HG03095 (cell line): ENCODE results near the gene PYGO2.
"Not testable (repeated sequence)": the region's sequence is repeated elsewhere in the genome, so short reads cannot be mapped to it uniquely, and the experiment has no call there.

ENCODE experiments used
- ATAC-seq: cut with Tn5 transposase; IDR thresholded peaks from one replicate; pipeline ENCODE4 v1.9.1; 2021; ENCODE audit warnings: moderate library complexity; ENCODE audit not compliant: unreplicated experiment

The PYGO2 gene

DNA sequence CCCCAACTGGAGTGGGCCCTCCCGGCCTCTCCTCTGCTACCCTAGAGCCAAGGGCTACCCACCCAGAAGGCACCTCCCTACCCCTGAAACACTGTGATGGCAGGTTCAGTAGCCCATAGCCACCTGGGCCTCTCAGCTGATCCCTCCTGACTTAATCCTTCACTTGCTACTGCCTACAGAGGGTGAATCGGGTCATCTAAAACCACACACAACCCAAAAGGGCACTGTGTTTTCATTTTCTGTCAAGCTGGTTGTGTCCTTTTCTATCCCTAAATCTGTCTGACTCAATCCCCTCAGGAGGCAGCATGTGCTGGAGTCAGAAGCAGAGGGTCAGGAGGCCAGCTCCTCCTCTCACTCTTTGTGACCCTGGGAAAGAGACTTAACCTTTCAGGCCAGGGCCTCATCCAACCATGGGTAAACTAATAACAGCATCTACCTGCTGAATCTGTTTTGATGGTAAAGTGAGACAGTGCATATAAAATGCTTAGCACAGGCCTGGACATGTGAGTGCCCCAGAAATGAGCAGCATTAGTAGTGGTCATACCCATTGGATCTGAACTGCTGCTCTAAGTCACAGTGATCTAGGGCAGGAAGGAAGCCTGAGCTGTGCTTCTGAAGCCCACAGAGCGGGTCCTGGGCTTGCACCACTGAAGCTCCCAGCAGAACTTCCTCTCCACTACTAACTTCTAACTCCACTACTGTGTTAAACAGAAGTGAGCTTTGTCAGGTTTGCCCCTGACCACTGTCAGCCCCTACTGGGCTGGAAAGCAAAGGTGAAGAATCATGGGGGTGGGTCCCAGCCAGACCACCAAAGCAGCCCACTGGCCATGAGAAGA lies 36.0 kb downstream of the PYGO2 start:
- no peak for ATAC-seq

GRCh38 chr1:154923695-154924094 lies 37.9 kb downstream of the PYGO2 start:
- ATAC-seq = no peak

GRCh38 chr1:154913273-154913672 lies 48.3 kb downstream of the PYGO2 start:
- no peak for ATAC-seq

- ATAC-seq = no peak
Measured at GRCh38 chr1:154912755-154913154, 48.8 kb downstream of the PYGO2 start.

GRCh38 chr1:154911691-154912550 lies 49.7 kb downstream of the PYGO2 start:
- ATAC-seq = no peak

DNA sequence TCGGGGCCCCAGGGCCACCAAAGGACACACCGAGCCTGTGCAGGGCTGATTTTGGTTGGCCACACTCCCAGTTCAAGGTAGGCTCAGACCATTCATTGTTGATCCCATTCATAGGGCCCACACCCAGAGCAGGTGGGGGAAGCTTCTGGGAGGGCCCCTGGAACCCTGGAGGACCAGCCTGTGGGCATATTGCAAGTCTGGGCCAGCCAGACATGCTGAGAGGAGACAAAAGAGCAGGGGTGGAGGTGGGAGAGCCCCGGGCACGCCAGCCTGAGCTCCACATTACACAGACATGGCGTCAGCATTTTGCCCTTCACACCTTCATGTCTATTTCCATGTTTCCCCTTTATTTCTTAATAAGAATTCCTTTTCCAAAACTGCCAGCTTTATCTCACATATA lies 50.7 kb downstream of the PYGO2 start:
- no peak for ATAC-seq

GRCh38 chr1:154908937-154909336 lies 52.6 kb downstream of the PYGO2 start:
- no peak for ATAC-seq

DNA sequence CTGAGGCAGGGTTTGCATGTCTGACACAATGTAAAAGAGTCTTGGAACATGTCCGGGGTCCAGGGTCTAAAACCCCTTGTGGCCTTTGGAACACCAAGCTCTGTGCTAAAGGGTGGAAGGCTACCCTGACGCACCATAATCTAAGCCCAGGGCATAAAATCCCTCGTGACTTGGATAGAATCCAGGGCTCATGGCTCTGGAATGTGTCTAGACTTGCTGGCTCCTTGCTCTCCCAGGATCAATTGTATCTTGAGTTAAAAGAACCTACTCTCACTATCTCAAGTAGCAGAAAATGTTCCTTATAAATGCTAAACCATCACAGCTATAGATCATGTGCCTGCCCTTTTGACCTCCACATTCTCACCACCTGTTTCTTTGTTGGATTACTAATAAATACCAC lies 53.5 kb downstream of the PYGO2 start:
- ATAC-seq = not testable (repeated sequence)
